ENCODE data around the gene BCO1. TPM values are rescaled to one million over a fixed set of nuclear protein-coding genes. Genes with fewer than 3 reads are reported as not detected.

Gene BCO1
- total RNA-seq, 1 donor from 2014 or later: 3.5 TPM

- TF ChIP-seq EZH2phosphoT487 (IDR thresholded peaks at IDR 0.05): no peak
- TF ChIP-seq EZH2 (IDR thresholded peaks at IDR 0.05): no peak
- no peak for TF ChIP-seq CTCF (IDR thresholded peaks at IDR 0.05)
- Histone ChIP-seq H3K9ac (no peak overlapping the region), H3K4me2 (no peak overlapping the region), H3K27me3 (no peaks in the 10 kb centered on the region), H3F3A (ENCODE audit: low read depth) (no peaks in the 10 kb centered on the region), H4K20me1 (ENCODE audit: low read depth) (no peaks in the 10 kb centered on the region), H3K27ac (no peak overlapping the region), H3K4me3 (no peak overlapping the region), H3K4me1 (no peaks in the 10 kb centered on the region), H3K36me3 (no peaks in the 10 kb centered on the region), H3K9me3 (ENCODE audit: low read depth) (no peaks in the 10 kb centered on the region), H2AFZ (replicated peaks) (no peak overlapping the region), H3K79me2 (ENCODE audit: low read depth) (no peaks in the 10 kb centered on the region)
- no peak overlapping the region for H3K4me3 Mint-ChIP-seq
- H3K36me3 Mint-ChIP-seq: peaks cover 10% of the 10 kb centered on the region
- DNase-seq (ENCODE audit: low spot score): no peak
- peaks cover 4% of the 10 kb centered on the region for H3K27me3 Mint-ChIP-seq (ENCODE audit: insufficient read depth, low read depth)
- peaks cover 3% of the 10 kb centered on the region for H3K9me3 Mint-ChIP-seq
- H3K4me1 Mint-ChIP-seq: no peaks in the 10 kb centered on the region
- no peak overlapping the region for H3K27ac Mint-ChIP-seq
Observed at GRCh38 chr16:81296631-81297030, 58.1 kb downstream of the BCO1 start.

DNA sequence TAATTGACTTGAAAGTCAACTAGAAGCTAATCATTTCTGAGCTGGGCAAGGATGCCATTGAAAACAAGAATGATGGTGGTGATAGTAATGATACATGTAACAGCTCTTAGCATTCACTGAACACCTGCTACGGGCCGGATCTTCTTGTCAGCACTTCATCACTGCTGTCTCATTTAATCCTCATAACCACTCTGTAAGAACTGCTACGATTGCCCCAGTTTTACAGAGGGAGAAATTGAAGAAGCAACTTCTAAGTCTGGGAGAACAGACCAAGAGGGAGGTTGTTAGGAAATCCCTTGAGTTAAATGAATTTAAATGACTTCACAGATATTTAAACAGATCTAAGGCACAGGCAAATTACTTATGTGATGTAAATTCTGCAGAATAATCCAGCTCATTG, 69.3 kb downstream of the BCO1 start:
- TF ChIP-seq EZH2 (IDR thresholded peaks at IDR 0.05) (no peak), CTCF (IDR thresholded peaks at IDR 0.05) (no peak), EZH2phosphoT487 (IDR thresholded peaks at IDR 0.05) (no peak)
- H3K4me3 Mint-ChIP-seq: no peak overlapping the region
- peaks cover 3% of the 10 kb centered on the region for H3K36me3 Mint-ChIP-seq
- no peaks in the 10 kb centered on the region for H3F3A ChIP-seq (ENCODE audit: low read depth)
- DNase-seq (ENCODE audit: low spot score): no peak
- H3K4me1 Mint-ChIP-seq: peaks cover 3% of the 10 kb centered on the region
- H3K9ac ChIP-seq: no peak overlapping the region
- no peaks in the 10 kb centered on the region for H3K9me3 Mint-ChIP-seq
- H3K27ac ChIP-seq: no peak overlapping the region
- no peaks in the 10 kb centered on the region for H4K20me1 ChIP-seq (ENCODE audit: low read depth)
- no peak overlapping the region for H3K4me2 ChIP-seq
- no peaks in the 10 kb centered on the region for H3K27me3 Mint-ChIP-seq (ENCODE audit: insufficient read depth, low read depth)
- no peak overlapping the region for H3K27ac Mint-ChIP-seq
- no peaks in the 10 kb centered on the region for H3K9me3 ChIP-seq (ENCODE audit: low read depth)
- H3K4me3 ChIP-seq: no peak overlapping the region
- H2AFZ ChIP-seq (replicated peaks): no peak overlapping the region
- H3K27me3 ChIP-seq: no peaks in the 10 kb centered on the region
- no peaks in the 10 kb centered on the region for H3K36me3 ChIP-seq
- peaks cover 42% of the 10 kb centered on the region for H3K79me2 ChIP-seq (ENCODE audit: low read depth)
- no peaks in the 10 kb centered on the region for H3K4me1 ChIP-seq

DNA sequence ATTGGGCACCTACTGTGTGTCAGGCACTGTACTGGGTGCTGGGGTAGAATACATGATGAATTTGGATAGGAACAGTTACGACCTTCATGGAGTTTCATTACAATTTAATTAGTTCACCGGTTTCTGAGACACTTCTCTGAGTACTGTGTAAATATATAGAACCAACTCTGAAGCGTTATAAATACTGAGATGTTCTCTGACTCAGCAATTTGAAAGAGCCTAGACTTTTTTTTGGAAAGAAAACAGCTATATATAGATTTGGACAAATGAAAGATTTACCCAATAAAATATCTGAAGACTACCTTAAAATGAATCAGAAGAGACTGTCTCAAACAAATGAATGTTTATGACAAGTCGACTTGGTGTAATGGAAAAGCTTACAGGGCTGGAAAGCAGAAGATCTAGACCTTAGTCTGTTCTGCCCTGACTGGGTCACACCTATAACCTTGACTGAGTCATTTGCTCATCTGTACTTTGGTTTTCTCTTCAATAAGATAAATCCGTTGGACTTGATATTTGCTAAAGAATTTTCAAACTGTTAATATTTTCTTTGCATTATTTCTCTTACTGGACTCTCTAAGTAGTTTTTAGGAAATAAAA, 71.7 kb downstream of the BCO1 start:
- Histone ChIP-seq H4K20me1 (ENCODE audit: low read depth) (no peaks in the 10 kb centered on the region), H3K27ac (no peak overlapping the region), H3F3A (ENCODE audit: low read depth) (peaks cover 7% of the 10 kb centered on the region), H3K9me3 (ENCODE audit: low read depth) (no peaks in the 10 kb centered on the region), H3K4me2 (no peak overlapping the region), H2AFZ (replicated peaks) (no peak overlapping the region), H3K27me3 (no peaks in the 10 kb centered on the region), H3K4me3 (no peak overlapping the region), H3K4me1 (peaks cover 3% of the 10 kb centered on the region), H3K9ac (no peak overlapping the region), H3K36me3 (no peaks in the 10 kb centered on the region), H3K79me2 (ENCODE audit: low read depth) (peaks cover 59% of the 10 kb centered on the region)
- no peak for DNase-seq (ENCODE audit: low spot score)
- peaks cover 3% of the 10 kb centered on the region for H3K36me3 Mint-ChIP-seq
- TF ChIP-seq EZH2phosphoT487 (IDR thresholded peaks at IDR 0.05): no peak
- TF ChIP-seq EZH2 (IDR thresholded peaks at IDR 0.05): no peak
- no peak for TF ChIP-seq CTCF (IDR thresholded peaks at IDR 0.05)
- no peaks in the 10 kb centered on the region for H3K27me3 Mint-ChIP-seq (ENCODE audit: insufficient read depth, low read depth)
- no peak overlapping the region for H3K27ac Mint-ChIP-seq
- H3K9me3 Mint-ChIP-seq: no peaks in the 10 kb centered on the region
- peaks cover 14% of the 10 kb centered on the region for H3K4me1 Mint-ChIP-seq
- no peak overlapping the region for H3K4me3 Mint-ChIP-seq

Measured in neural progenitor cell (in vitro differentiated cells).